GM19328 (cell line): ENCODE measurements around the gene INSC.

ENCODE experiments used
- ATAC-seq: cut with Tn5 transposase; IDR thresholded peaks from one replicate; pipeline ENCODE4 v1.9.1; 2021; ENCODE audit warnings: mild to moderate bottlenecking, moderate library complexity; ENCODE audit not compliant: unreplicated experiment

Gene INSC

GRCh38 chr11:15107730-15108515 lies 6.8 kb upstream of the INSC start:
- ATAC-seq: peak; percentile 50

GRCh38 chr11:15108592-15109130 lies 6.1 kb upstream of the INSC start:
- no peak for ATAC-seq

- ATAC-seq: no peak
Observed at GRCh38 chr11:15109602-15110001, 5.1 kb upstream of the INSC start.

- ATAC-seq: no peak
Observed at GRCh38 chr11:15111215-15111614, 3.5 kb upstream of the INSC start.

- ATAC-seq: no peak
Observed at GRCh38 chr11:15112131-15112541, 2.6 kb upstream of the INSC start.

GRCh38 chr11:15113381-15113780 lies 1.3 kb upstream of the INSC start:
- peak; percentile 93 for ATAC-seq

- no peak for ATAC-seq
Observed at GRCh38 chr11:15115686-15116085, 963 bp downstream of the INSC start.

- ATAC-seq: no peak
Observed at GRCh38 chr11:15117751-15118150, 3.0 kb downstream of the INSC start.

GRCh38 chr11:15118431-15118830 lies 3.7 kb downstream of the INSC start:
- no peak for ATAC-seq

- ATAC-seq: no peak
Observed at GRCh38 chr11:15119352-15119751, 4.6 kb downstream of the INSC start.

GRCh38 chr11:15119826-15120225 lies 5.1 kb downstream of the INSC start:
- ATAC-seq: no peak

GRCh38 chr11:15123849-15124248 lies 9.1 kb downstream of the INSC start:
- no peak for ATAC-seq

GRCh38 chr11:15124528-15124927 lies 9.8 kb downstream of the INSC start:
- no peak for ATAC-seq

GRCh38 chr11:15127341-15127740 lies 12.6 kb downstream of the INSC start:
- no peak for ATAC-seq

GRCh38 chr11:15128621-15129020 lies 13.9 kb downstream of the INSC start:
- no peak for ATAC-seq

GRCh38 chr11:15136166-15136565 lies 21.4 kb downstream of the INSC start:
- no peak for ATAC-seq

GRCh38 chr11:15139096-15139770 lies 24.5 kb downstream of the INSC start:
- ATAC-seq: no peak

GRCh38 chr11:15139958-15140659 lies 25.4 kb downstream of the INSC start:
- ATAC-seq: no peak

- ATAC-seq: no peak
Observed at GRCh38 chr11:15141381-15141780, 26.7 kb downstream of the INSC start.

GRCh38 chr11:15142838-15143237 lies 28.1 kb downstream of the INSC start:
- ATAC-seq: no peak

GRCh38 chr11:15143855-15144254 lies 29.1 kb downstream of the INSC start:
- no peak for ATAC-seq

GRCh38 chr11:15144347-15144746 lies 29.6 kb downstream of the INSC start:
- no peak for ATAC-seq
